ENCODE measurements around the gene ATG16L2.

Gene ATG16L2

GRCh38 chr11:72793425-72794367 lies 20.5 kb upstream of the ATG16L2 start, which contains the start of gene STARD10 (continued):
- peak; percentile 64; the same call in 1 of the 2 replicates for TF ChIP-seq KLF17 (tag by site-specific recombination; IDR thresholded peaks at IDR 0.05)
- TF ChIP-seq PRDM10 (tag by site-specific recombination; IDR thresholded peaks at IDR 0.05): peak; percentile 79
- TF ChIP-seq ZXDB (tag by site-specific recombination; IDR thresholded peaks at IDR 0.05): peak; percentile 85
- peak; percentile 92 for TF ChIP-seq YY1 (tag by site-specific recombination; IDR thresholded peaks at IDR 0.05)
- peak; percentile 35; the same call in 1 of the 2 replicates for TF ChIP-seq ZSCAN4 (tag by site-specific recombination; IDR thresholded peaks at IDR 0.05)
- peak; percentile 73 for TF ChIP-seq ZNF692 (tag by site-specific recombination; IDR thresholded peaks at IDR 0.05)
- no peak for TF ChIP-seq ZNF26 (tag by site-specific recombination; IDR thresholded peaks at IDR 0.05)
- TF ChIP-seq ZNF580 (tag by site-specific recombination; IDR thresholded peaks at IDR 0.05): 0 out of 2 replicates have a peak, but pooled peaks have one; percentile 25
- 0 out of 2 replicates have a peak, but pooled peaks have one; percentile 48 for TF ChIP-seq ZFP69B (tag by site-specific recombination; IDR thresholded peaks at IDR 0.05)
- peak; percentile 89 for TF ChIP-seq ZBTB6 (tag by site-specific recombination; IDR thresholded peaks at IDR 0.05)
- TF ChIP-seq EGR2 (tag by site-specific recombination; IDR thresholded peaks at IDR 0.05; ENCODE audit: low read depth): no peak
- TF ChIP-seq ZNF621 (tag by site-specific recombination; IDR thresholded peaks at IDR 0.05): no peak
- TF ChIP-seq ZNF518A (tag by site-specific recombination; conservative IDR thresholded peaks at IDR 0.05; ENCODE audit: low read depth): no peak
- TF ChIP-seq ZNF521 (tag by site-specific recombination; IDR thresholded peaks at IDR 0.05): no peak
- TF ChIP-seq ZFP3 (tag by site-specific recombination; IDR thresholded peaks at IDR 0.05; ENCODE audit: low read depth): no peak
- no peak for TF ChIP-seq ZNF830 (tag by site-specific recombination; IDR thresholded peaks at IDR 0.05; ENCODE audit: low read depth)
- no peak for TF ChIP-seq TSHZ1 (tag by site-specific recombination; IDR thresholded peaks at IDR 0.05; ENCODE audit: borderline replicate concordance)

Measured in HEK293 (cell line).